GM21717 (cell line): Measurements from ENCODE around the gene CSNK2A2.

Source experiments
- ATAC-seq: cut with Tn5 transposase; IDR thresholded peaks from one replicate; pipeline ENCODE4 v1.9.1; 2021; ENCODE audit warnings: mild to moderate bottlenecking, moderate library complexity; ENCODE audit not compliant: unreplicated experiment

CSNK2A2 gene

DNA sequence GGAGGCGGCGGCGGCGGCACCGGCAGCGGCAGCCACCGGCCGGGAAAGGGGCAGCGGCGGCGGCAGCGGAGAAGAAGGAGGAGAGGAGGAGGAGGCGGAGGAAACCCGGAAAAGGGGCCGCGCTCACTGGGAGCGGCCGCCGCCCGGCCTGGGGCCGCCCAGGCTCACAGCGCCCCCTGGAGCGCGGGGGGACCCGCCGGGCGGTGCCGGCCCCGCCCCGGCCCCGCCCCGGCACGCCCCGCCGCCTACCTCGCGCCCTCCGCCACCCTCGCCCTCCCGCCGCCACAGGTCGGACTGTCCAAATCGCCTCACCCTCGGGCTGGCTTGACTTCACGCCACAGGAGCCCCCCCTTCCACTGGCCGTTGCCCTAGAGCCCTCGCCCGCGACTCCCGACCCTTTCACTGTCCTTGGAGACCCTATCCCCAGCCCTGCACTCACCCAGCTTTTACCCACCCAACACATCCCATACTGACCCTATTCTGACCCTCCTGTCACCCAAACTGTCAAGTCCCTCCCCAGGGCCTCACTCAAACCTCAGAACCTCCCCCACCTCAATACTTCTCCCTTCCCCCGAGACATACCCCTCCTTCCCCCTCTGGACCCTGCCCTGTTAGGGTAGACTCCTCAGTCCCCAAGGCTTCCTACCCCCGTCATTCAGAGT, at the start of gene CSNK2A2:
TSS of gene CSNK2A2 (minus strand) at position 85 of the 662 bp plus-strand sequence. CDS start 370 bp downstream, outside the sequence.
- peak; percentile 91 for ATAC-seq

GRCh38 chr16:58243528-58244004, 45.7 kb upstream of the CSNK2A2 start:
- ATAC-seq, result peak; percentile 96

DNA sequence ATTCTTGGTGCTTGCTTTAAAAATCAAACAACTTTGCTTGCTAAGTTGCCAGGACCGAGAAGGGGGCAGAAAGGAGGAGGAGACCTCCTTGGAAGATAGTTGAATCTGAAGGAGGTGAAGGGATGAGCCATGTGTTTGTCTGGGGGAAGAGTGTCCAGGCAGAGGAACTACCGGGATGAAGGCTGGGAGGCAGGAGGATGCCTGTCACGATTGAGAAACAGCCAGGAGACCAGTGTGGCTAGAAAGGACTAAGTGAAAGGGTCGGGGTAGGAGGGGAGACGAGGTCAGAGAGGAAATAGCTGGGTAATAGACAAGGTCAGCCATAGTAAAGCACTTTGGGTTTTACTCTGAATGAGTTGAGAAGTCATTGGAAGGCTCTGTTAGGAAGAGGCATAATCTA, 38.9 kb upstream of the CSNK2A2 start:
- no peak for ATAC-seq

DNA sequence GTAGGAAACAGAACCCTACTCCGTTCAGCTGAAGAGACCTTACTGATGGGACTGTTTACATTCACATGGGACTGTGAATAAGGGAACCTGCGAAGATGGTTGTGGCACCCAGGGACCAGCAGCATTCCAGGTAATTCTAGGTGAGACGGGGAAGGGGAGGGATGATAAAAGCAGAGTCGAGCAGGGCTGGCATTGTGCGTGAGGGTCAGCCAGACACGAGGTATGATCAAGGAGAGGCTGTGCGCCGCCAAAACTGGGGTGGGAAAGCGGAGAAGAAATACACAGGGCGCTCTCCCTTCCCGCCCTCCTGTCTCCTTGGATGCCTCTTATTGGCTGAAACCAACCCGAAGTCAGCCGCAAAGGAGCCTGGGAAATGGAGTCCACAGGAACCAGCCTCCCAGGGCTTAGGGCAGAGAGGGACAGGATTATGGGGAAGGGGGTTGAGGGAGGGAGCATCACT, 38.4 kb upstream of the CSNK2A2 start:
- peak; percentile 98 for ATAC-seq

DNA sequence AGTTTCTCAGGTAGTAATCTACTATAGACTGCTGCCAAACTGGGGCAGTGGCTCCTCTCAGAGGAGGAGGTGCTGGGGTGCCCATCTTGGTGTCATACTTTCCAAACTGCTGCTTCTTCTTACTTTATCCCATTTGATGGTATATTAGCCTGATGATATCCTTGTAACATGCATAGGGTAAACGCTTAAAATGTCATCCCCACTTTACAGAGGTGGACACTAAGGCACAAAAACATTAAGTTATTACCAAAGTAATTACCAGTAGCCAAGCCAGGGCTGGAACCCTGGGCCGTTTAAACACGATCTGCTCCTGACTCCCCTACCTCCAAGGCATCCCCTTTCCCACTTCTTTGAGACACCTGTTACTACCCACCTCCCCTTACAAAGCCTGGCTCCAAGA, 37.8 kb upstream of the CSNK2A2 start:
- no peak for ATAC-seq

GRCh38 chr16:58234831-58235595, 37.1 kb upstream of the CSNK2A2 start:
- no peak for ATAC-seq

DNA sequence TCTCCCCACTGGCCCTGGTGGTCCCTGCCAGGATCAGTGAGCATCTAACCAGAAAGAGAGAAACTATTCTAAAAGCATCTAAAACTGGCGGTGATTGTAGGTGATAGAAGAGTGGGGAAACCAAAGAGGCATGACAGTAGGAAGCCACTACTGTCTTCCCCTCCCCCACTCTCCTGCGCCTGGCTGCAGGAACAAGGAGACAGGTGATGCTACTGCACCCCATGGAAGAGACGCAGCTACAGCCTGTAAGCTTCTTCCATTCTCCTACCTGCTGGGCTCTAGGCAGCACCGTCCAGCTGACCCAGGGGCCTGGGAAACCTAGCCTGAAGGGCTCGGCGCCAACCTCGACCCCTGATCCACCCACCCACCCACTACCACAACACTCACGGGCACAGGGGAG, 32.4 kb upstream of the CSNK2A2 start:
- ATAC-seq, result no peak

DNA sequence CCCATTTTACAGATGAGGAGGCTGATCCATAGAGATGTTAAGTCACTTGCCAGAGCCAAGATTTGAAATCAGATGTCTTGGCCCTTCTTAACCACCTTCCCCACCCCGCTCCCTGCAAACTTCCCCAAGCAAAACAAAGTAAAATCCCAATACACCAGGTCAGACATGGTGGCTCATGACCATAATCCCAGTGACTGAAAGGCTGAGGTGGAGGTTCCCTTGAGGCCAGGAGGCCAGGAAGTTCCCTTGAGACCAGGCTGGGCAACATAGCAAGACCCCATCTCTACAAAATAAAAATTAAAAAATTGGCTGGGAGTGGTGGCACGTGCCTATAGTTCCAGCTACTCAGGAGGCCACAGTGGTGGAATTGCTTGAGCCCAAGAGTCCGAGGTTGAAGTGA, 28.9 kb upstream of the CSNK2A2 start:
- no peak for ATAC-seq

DNA sequence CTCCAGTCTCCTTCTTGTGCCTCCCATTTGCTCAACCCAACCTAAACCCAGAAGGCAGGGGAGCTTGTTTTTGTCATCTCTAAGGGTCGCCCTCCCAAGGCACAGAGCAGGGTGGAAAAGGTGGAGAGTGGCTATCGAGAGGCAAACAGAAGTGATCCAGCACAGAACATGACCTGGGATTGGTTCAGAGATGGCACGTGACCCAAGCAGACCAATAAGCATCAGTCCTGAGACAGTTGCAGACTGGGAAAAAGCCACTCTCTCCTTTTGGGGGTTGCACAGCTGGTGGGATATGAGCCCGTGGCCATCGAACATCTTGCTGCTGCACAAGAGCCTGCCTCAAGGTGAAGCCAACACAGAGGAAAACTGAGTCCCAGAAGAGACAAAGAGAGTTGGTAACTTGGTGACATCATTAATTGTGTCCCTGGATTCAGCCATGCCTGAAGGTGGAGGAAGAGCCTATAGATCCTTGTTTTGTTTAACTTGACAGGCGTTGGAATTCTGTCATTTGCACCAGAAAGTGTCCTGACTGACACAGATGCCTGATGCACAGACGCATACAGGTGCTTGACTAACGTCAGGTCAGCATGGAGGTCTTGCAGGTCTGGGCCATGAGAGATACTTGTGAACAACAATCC, 28.2 kb upstream of the CSNK2A2 start:
- ATAC-seq, result no peak

GRCh38 chr16:58222532-58223316, 24.8 kb upstream of the CSNK2A2 start:
- no peak for ATAC-seq

DNA sequence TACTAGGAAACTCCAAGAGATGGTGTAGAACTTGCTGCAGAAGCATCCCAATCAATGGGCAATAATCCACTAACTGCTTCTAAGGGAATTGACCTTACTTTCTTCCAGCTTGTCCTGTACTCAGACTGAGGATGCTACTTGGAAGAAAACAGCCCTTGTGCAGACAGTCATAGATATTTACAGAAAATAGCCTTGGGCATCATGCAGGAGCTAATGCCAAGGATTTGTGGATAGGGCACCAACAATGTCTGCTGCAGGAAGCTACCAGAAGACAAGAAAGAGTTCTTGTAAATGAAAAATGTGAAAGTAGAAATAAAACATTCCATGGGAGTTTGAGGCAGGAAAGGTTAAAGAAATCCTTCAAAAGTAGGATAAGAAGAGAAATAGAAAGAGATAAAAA, 21.5 kb upstream of the CSNK2A2 start:
- ATAC-seq, result no peak

- no peak for ATAC-seq
These were observed 20.9 kb upstream of the CSNK2A2 start for GRCh38 chr16:58218786-58219185.

GRCh38 chr16:58217311-58217925, 19.5 kb upstream of the CSNK2A2 start:
- no peak for ATAC-seq

- ATAC-seq, result no peak
These were observed 15.1 kb upstream of the CSNK2A2 start for GRCh38 chr16:58212824-58213655.

- ATAC-seq, result no peak
These were observed 13.9 kb upstream of the CSNK2A2 start for GRCh38 chr16:58211846-58212245.

- no peak for ATAC-seq
These were observed 13.3 kb upstream of the CSNK2A2 start for GRCh38 chr16:58211245-58211644.

DNA sequence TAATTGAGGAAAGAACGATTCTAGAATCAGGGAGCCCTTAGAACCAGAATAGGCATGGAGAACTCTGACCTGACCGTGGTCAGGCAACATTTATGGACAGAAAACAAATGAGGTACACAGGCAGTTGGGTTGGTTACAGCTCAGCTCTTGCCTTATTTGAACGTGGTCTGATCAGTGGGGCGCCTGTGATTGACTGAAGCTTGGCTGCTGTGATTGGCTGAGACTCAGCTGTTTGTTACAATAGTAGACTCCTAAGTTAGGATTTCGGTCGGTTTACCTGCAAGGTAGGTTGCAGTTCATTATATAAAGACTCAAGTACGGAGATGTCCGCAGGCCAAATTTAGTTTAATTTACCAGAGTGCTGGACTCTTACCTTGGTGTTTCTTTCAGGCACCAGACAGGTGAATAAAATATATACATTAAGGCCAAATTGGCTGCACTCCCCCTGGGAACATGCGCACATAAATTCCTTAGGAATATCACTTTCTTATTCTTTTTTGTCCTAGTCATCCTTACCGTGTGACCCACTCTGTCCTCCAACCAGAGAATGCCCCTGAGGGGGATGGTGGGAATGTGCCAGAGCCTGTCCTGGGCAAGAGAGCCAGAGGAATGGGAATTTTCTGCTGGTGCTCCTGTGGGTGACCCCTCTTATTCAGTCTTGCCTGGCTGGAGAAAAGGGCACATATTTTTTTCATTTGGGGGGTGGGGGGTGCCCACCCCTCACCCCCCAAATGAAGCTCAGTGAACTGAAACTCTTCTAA, 7.5 kb upstream of the CSNK2A2 start:
- no peak for ATAC-seq

DNA sequence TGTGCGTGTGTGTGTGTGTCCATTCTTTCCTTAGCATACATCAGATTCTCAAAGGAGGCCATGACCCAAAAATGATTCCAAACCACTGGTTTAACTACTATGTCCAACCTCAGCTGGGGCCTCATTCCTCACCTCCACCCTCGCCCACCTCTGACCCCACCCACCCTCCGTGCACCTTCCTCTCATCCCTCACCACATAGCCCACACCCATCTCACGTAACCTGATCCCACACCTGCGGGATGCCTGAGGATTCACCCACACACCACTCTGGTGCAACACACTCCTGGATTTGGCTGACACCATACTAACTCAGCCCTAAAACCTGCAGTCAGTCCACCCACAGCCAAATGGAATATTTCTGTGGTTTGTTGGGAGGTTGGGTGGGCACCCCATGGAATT, 3.3 kb upstream of the CSNK2A2 start:
- no peak for ATAC-seq
